Ureter (tissue), 1 donor: Measurements from ENCODE around the gene PHF19. TPM values are rescaled to one million over a fixed set of nuclear protein-coding genes. Genes with fewer than 3 reads are reported as not detected.
A peak's percentile ranks its signal among the peaks of the same experiment; 100 is the strongest.

Experiments used
- DNase-seq: peaks from one replicate; pipeline ENCODE4 v3.0.0-alpha.2; 2020; ENCODE audit warnings: low spot score
- total RNA-seq: library from RNA; stranded (reverse); gene quantifications from one replicate; pipeline ENCODE4 v1.2.4, GENCODE V29; 2023
- donor health status: DM: yes; HTN: yes; CAD: no.

Gene PHF19
- total RNA-seq, 1 donor from 2014 or later = 33.3 TPM

DNA sequence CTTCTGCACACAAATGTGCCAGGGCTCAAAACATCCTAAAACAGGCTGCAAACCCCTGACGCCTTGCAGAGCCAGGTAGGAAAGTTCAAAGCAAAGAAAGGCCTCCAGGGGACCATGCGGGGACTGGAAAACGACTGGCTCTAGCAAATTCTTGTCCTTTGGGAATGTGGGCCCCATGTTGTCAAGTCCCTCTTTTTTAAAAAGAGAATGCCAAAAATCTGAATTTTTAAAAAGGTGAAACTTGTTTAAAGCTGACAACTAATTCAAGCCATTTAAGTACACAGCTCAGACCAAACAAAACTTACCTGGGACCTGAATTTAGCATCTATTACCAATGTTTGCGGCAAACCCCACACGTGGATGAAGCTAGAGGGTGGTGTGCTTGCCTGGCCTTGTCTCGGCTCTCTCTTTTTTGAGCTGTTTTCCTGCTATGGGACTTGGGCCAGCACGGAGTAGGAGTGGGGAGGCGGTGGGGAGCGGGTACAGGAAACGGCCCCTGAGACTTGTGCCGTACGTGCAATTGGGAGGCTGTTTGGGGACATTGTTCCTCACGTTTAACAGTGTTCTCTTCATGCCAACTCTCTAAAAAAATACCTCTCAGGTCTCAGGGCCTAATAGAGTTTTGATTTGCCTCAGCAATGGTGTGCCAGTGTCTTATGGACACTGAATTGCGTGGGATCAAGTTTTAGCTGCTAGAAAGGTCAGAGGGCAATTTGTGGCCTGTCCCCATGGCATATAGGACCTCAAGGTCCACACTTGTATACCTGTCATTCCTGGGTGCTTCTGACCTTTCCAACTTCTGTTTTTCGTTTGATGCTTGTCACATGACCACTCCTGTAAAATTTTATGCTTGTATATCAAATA is 15.1 kb upstream of the PHF19 start:
- DNase-seq = no peak

DNA sequence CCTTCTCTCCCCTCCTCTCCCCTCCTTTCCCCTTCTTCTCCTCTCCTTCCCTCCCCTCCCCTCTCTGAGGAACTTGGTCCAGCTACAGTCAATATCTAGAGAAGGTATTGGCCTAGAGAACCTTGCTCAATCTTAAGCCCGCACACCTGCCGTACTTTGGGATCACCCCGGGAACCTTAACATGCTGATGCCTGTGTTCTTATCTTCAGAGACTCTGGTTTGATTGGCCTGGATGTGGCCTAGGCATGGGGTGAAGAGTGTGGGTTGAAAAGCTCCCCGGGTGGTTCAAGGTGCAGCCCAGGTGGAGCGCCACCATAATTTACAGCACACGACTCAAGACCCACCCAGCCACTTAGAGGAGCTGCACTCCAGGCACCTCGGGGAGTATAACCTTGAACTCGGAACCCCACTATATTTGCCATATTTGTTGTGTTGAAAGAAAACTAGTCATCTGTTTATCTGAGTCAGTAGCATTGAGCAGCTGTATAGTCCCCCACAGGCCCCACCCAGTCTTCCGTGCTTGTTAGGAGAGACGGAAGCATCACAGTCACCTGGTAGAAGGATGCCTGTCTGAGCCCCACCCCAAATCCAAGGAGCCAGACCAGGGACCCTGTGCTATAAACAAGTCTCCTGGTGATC is 14.4 kb upstream of the PHF19 start:
- DNase-seq = no peak

DNA sequence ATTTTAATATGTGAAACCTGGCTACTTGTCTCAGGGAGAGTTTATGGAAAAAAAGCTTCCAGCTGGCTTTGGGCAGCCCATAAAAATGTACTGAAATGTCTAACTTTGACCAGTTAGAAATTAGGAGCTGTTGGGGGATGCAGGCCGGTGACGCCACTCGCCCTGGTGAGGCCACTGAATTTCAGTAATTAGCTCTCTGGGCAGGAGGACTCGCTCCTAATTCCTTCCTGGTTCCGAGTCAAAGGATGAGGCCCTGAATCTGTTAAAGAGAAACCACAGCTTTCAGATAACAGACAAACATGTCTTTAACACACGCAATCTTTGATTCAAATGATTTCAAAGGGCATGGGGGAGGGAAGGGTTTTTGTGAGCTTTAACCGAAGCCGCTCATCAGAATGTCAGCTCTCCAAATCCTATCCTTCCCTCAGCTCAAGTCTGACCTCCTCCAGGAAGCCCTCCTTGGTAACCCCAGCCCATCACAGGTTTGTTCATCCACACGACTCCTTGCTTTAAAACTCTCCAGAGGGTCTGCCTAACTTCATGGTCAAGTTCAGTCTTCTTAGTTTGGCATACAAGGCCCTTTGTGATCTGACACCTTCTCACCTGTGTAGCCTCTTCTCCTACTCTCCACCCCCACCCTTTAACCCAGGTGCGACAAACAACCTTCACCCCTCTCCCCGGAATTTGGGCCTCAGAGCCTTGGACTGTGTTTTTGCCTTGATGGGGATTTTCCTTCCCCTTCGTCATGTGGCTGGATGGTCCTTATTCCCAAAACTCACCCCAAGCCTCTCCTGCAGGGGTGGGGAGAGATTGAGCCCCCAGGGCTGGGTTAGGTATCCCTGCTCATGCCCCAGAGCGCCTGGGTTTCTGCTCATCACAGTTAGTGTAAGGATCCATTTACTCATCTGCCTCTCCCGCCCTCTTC is 13.6 kb upstream of the PHF19 start:
- peak; percentile 60 for DNase-seq

DNA sequence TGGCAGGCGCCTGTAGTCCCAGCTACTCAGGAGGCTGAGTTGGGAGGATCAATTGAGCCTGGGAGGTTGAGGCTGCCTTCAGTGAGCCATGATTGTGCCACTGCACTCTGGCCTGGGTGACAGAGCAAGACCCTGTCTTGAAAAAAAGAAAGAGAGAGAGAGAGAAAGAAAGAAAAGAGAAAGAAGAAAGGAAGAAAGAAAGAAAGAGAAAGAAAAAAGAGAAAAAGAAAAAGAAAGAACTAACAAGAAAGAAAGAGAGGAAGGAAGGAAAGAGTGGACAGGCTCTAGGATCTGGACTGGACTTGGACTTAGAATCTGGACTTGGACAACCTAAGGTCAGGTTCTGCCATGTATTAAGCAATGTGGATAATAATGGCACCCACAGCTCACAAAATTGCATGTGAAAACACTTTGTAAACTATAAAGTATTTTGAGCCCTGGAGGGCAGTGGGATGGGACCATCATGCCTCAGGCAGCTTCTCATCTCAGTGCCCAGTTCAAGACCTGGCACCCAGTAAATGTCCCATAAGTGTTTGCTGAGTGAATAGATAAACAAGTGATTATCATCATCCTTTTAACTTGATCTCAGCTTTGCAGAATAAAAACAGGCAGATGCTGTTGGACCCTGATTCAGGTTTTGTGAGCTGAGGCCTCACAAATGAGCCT is 12.8 kb upstream of the PHF19 start:
- DNase-seq = no peak

DNA sequence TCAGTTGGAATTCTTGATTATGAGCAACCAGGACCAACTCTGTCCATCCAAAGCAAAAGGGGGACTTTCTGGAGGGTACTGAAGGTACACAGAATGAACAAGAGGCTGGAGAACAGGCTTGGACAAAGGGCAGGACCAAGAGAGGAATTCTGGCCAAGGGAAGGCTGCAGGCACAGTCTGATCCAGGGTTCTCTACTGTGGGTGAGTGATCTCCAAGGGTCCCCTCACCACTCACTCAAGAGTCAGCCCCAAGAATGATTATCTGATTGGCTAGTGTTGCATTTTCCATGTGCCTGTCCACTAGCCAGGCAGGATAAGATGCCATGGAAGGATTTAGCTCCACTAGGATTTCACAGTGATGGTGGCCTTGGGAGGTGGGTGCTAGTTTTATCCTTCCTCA is 11.6 kb upstream of the PHF19 start:
- no peak for DNase-seq

DNA sequence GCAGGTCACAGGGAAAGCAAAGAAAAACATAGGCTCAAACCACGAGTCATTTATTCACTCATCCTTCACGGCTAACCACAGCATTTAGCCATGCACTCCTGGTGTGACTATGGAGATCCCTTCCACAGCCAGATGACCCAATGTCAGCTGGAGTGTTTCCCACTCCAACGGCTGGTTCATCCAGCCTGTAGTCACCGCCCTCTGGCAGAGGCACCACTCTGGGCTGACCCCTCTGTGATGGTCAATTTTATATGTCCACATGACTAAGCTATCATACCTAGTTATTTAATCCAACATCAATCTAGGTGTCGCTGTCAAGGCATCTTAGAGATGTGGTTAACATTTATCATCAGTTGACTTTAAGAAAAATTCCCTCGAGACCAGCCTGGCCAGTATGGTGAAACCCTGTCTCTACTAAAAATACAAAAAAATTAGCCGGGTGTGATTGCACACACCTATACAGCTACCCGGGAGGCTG is 9.5 kb upstream of the PHF19 start:
- no peak for DNase-seq

DNA sequence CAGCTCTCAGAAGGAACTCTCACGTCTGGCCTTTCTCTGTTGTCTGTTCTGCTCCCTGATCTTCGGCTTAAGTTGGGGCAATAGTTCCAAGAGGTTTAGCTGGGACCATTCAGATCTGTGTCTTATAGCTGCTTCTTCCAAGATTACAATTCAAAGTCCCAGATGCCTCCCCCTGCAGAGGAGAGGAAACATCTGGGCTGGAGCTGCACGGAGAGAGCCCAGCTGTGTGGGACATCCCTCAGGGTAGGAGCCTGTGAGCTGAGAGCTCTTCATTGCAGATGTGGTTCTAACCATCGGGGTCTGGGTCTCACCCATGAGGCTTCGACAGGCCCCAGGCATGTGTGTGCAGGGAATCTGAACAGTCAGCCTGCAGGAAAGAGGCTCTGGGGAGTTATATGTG is 9.0 kb upstream of the PHF19 start:
- DNase-seq = no peak

DNA sequence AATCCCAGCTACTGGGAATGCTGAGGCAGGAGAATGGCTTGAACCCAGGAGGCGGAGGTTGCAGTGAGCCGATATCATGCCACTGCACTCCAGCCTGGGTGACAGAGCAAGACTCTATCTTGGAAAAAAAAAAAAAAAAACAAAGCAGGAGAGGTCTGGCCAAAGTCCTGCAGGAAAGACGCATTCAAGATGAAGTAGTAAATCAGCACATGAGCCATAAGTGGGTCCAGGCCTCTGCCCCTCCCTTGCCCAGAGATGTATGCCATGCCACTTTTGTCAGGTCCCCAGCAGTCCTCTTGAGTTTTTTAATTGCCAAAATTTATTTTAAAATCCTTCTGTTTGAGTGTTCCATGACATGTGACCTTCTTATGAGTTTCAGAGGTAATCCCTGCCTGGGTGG is 8.5 kb upstream of the PHF19 start:
- no peak for DNase-seq

DNA sequence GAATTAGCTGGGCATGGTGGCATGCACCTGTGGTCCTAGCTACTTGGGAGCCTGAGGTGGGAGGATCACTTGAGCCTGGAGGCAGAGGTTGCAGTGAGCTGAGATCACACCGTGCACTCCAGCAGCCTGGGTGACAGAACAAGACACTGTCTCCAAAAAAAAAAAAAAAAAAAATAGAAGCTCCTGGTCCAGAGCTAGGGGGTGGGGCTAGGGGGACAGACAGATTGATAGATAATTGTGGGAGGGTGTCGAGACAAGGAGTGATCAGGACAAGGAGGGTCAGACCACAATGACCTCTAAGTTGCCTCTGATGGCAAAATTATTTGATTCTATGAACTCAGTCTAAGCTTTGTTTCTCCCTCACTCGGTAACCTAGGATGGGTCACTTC is 6.6 kb upstream of the PHF19 start:
- no peak for DNase-seq

DNA sequence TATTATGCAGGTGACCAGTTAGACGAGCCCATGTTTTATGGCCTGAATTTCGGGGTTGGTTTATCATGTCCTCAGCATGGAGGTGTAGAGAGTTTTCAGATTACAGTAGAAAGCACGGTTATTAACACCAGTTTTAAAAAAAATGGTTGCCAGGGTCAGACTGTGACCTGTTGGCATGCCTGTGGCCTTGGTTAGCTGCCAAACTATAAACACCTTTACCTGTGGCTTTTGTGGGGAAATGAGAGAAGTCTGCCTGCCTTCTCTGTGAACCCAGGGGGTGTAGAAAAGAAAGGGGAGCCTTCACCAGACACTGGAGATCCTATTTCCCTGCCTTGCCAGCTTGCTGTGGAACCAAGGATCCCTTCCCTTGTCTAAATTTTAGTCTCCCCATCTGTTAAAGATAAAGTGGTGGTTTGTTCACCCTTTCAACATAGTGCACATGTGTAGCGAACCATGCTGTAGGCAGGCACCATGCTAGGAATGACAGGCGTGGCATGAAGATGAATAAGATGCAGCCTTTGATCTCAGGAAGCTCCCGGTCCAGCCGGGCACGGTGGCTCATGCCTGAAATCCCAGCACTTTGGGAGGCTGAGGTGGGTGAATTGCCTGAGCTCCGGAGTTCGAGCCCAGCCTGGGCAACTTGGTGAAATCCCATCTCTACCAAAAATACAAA is 6.1 kb upstream of the PHF19 start:
- no peak for DNase-seq

DNA sequence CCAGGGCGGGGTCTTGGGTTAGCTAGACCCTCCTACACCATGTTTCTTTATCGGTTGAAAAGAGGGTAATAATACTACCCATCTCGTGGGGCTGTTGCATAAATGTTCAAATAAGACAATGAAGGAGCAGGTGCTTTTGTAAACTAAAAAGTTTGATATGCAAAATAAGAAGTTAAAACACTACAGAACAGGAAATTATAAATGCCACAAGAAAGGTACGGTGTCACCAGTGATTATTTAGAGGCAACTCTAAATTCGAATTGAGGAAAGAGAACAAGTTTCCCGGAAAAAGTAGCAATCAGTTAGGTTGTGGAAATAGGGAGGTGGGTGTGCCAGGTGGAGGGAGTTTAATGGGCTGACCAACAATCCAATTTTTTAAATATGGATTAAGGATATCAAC is 2.5 kb upstream of the PHF19 start:
- DNase-seq = no peak

DNA sequence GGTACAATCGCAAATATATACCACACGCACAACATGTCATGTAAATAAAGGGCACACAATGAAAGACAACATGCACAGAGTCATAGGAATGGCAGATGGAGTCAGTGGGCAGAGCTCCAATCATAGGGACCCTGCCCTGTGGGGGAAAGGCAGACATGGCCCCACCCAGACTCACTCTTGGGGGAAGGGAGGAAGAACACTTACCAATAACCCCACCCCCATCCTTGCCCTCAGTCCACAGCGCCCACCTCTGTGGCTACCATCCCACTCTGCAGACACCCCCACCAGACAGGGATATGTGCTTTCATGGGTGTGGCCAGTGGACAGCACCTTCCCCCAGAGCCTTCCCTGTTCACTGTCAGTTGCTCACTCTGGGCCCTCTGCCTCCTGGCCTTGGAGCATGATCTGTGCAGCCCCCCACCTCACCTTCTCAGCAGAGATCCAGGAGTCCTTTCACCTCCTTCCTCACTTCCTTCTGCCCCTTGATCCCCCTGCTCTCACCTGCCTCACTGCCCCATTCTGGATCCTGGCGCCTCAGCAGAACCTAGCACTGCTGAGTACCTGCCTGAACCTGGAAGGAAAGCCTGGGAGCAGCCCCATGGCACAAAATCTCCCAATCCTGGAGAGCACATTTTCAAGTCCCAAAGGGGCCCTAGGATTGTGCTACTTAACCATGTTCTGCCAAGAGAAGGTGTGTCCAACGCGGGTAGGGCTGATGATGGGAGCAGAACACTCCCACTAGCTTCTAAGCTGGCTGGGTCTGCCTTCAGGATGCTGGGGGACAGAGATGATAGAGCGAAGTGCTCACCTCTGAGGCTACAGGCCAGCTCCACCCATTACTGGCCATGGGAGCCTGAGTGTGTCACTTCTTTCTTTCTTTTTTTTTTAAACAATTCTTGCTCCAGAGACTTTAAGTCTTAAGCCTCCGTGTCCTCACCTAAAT is 1.5 kb upstream of the PHF19 start:
- no peak for DNase-seq

DNA sequence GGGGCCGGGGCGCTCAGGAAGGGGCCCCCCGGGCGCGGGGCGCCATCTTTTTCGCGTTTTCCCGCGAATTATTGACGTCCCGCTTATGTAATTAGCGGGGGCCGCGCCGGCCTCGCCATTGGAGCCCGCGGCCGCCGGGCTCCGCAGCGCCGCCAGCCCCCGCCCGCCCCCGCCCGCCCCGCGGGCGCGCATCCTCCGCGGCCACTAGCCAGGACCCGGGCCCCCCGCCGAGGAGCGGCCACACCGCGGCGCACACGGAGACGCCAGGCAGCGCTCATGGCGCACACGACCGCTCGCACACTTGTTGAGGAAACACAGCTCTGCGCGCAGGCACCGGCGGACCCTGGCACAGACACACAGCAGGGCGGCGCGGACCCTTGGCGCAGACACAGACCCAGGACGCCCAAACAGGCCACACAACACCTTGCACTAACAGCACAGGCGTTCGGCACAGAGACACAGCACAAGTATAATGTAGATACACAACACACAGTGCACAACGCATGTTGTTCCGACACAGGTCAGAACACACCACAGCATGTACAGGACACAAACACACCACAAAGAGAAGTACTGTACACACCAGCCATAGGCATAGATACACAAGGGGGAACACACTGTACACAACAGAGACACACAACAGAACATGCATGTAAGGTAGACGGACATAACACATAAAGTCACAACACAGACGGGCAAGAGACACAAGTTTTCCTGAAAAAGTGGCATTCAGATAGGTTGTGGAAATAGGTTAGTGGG is 467 bp upstream of the PHF19 start:
- DNase-seq = peak; percentile 64

DNA sequence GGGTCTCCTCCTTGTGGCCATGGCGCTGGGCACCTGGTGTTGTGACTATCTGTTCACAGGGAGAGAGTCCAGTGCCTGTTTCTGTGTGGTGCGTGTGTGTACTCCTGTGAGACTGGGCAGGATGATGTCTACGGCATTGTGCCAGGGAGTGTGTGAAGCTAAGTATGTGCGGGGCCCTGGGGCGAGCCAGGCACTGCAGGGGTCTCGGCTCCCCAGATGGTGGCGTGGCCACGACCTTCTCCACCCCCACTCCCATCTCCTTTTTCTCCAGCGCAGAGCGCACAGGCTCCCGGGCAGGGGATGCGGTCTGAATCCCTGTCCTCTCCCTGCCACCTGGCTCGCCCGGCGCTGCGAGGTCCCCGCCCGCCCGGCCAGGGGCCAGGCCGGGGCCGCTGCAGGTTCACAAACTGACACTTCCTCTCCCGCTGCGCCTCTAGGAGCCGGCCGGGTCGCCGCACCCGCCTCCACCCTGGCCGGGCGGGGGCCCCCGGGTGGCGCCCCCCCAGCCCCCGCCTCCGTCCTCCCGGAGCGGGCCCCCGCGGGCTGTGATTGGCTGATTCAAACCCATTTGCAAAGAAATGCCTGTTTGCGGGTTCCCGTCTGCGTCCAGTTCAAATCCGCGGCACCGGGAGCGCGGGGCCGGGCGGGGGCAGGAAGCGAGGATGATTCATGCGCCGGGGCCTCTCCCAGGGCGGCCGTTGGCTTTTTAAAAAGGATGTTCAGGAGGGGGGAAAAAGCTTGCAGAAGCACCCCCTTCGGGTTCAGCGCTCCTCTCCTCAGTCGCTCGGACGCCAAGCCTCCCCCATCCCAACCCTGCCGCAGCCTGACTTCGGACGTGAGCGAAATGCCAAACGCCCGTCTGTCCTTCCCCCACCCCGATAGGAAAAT is 790 bp downstream of the PHF19 start:
- DNase-seq = peak; percentile 87

DNA sequence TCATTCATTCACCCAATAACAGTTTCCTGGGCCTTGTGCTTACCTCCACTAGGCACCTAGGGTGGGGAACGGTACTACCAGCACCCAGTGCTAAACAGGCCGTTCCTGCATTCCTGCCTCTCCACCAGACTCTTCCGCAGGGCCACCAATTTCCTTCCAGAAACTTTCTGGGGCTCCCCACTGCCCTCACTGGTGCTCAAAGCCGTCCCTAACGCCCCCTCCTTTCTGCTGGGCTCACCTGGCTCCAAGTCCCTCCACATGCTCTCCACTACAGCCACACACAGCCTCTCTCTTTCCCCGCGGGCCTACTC is 1.4 kb downstream of the PHF19 start:
- no peak for DNase-seq

DNA sequence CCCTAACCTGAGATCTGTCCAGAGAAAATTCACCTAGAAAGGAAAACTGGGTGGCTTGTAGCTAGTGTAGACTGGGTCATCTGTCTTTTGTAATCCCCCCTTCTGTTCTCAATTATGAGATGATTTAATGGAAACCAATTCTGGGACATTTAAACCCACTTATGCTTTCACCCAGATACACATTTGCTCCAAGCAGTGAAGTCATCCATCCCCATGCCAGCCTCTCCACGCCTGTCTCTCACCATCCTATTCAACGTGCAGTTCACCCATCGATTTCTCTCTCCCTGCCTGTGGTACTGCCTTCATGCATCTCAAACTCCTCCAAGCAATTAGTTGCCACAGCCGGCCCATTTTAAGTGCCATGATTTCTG is 1.8 kb downstream of the PHF19 start:
- DNase-seq = no peak

DNA sequence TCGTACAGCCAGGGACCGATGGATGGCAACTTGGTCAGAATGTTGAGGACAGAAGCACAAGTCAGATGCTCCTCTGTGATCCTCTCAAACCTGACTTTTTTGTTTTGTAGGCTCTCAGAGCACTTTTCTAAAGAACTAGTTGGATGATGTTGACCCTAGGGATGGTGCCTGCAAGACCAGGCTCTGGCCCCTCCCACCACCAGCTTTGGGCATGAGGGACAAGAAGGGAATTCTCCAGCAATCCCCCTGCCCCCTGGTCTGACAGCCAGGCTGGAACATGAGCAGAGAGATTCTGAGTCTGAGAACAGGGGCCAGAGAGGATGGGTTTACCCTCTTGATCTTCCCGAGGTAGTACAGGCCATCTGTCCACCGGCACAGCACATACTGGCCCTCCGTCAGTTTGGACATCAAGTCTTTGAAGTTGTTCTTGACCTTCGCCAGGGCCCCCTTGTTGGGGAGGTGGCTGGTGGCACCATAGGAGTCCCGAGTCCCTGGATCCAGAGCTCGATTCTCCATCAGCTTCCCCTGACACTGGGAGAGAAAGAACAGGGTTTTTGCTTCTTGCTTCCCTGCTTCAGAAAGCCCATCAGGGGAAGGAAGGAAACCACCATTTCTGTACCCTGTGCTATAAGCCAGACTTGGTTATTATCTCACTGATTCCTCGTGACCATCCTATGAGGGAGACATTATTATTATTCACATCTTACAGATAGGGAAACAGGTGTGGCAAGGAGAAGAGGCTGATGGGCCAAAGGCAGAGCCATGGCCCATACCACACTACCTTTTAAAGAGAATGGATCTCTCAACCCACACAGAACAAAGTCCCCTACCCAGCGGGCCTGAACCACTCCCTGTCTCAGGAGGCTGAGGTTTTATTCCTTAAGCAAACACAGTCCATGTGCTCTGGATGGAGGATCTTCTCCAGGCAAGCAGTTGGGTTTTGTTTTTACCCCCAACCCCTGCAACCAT is 2.5 kb downstream of the PHF19 start:
- DNase-seq = no peak
